Activated T-helper 9 cell treated with anti-CD3 and anti-CD28 coated beads, Interleukin-2, amount 50 U/mL, for 16 hours (primary cell): ENCODE measurements around the gene ME1.
"Not testable (repeated sequence)": the region's sequence is repeated elsewhere in the genome, so short reads cannot be mapped to it uniquely, and the experiment has no call there.

ENCODE experiments used
- DNase-seq: peaks from one replicate; pipeline ENCODE4 v3.0.0-alpha.2; 2020; ENCODE audit warnings: low read depth

The ME1 gene

DNA sequence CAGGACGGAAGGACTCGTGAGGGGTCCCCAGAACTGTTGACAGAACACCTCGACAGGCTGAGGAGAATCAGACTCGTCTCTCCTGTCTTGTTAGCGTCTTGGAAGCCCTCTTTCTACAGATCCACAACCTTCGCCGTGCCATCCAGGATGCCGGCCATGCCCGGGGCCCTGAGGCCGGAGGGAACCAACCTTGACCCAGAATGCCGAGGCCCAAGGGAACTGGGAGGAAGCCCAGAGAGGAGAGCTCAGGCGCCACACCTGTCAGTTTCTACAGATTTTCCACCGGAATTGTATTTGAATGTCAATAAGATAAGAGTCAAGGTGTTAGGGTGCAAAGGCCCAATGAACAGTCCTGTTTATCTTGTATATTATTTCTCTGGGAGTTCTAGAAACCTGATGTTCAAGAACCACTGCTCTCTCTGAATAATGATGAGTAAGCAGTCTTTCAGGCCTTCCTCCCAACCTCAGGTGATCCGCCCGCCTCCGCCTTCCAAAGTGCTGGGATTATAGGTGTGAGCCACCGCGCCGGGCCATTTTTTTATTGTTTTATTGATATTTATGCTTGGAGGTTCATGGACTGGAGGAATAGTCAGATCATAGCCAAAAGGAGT lies 799 bp upstream of the ME1 start:
- no peak for DNase-seq

DNA sequence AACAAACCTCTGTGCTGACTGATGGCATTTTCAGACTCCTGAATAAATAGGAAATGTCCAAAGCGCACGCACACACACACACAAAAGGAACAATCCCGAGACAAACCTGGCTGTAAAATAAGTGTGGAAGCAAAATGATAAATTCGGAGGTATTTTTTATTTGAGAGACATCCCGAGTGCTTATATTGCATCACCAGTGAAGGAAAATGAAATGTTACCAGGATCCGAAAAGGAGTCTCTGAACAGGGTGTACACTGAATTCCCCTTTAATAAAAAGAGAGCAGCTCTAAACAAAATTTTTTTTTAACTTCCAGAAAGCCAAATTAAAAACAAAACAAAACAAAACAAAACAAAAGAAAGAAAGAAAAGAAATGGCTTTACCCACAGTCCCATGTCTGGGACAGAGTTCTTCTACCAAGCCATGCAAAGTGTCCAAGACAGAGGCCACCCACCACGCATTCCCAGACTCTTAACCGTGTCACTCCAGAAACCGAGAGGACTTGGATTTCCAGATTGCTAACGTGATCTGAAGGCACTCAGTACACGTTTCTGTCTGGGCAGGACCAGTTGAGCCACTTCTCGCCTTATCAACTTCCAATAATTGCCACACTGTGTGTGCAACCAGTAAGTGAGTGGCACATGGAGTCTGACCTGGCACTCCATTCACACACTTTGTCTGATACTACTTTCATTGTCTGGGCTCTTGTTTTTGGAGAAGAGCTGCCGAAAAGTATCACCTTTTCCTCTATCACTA lies 817 bp downstream of the ME1 start:
- DNase-seq, result no peak

DNA sequence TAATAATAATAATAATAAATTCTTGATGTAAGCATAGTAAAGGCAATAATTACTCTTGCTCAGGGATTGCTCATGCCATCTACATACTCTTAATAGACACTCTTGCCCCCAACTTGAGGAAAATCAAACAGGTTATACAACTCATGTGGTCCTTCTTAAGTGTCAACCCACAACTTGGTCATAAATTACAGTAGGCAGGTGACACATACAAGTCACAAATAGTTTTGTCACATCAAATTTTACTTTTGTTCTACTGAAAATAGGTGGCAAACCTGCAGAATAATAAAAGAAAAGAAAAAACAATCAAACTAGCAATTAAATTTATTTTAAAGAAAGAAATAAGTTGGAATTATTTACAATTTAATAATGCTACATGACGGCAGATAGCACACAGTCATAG lies 1.6 kb downstream of the ME1 start:
- no peak for DNase-seq

DNA sequence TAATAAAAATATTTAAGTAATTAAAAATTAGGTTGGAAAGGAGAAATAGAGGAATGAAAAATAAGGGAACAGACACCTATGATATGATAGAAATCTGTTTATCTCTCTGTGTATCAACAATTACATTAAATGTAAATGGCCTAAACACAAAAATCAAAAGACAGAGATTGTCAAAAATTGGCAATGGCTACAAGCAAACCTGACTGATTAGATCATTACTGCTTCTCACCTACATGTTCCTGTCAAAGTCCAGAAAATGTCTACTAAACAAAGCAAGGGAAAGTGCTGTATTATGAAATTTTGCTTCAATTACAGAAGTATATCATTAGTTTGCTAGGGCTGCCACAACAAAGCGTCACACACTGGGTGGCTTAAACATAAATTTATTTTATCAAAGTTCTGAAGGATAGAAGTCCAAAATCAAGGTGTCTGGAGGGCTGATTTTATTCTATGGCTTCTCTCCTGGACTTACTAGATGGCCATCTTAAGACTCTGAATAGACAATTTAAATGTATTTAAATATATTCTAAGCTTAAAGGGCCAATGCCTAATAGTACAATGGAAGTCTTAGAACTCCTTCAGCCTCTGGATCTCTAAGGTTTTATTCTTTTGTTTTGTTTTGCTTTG lies 6.3 kb downstream of the ME1 start:
- DNase-seq, result no peak

DNA sequence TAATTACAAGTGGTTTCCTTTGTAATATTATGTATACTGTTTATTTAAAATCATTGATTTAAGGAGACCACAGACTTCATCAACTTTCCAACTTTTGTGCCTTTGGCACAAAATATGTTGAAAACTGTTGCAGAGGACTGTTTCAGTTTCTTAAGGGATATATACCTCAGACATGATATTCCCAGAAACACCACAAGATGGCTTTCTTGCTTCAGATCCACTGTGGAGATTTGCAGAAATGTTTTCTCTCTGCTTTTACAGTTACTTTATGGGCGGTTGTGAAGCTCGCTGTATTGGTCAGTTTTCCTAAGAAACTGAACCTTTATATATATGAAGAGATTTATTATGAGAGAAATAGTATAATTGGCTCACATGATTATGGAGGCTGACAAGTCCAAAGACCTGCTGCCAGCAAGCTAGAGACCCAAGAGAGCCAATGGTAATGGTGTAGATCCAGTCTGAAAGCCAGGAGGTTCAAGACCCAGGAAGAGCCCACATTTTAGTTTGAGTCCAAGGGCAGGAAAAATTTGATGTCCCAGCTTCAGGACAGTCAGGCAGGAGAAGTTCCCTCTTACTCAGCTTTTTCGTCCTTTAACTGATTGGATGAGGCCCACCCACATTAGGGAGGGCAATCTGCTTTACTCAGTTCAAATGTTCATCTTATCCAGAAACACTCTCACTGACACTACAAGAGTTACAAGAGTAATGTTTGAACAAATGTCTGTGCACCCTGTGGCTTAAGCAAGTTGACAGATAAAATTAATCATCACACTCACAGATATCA lies 12.8 kb downstream of the ME1 start:
- DNase-seq, result no peak

DNA sequence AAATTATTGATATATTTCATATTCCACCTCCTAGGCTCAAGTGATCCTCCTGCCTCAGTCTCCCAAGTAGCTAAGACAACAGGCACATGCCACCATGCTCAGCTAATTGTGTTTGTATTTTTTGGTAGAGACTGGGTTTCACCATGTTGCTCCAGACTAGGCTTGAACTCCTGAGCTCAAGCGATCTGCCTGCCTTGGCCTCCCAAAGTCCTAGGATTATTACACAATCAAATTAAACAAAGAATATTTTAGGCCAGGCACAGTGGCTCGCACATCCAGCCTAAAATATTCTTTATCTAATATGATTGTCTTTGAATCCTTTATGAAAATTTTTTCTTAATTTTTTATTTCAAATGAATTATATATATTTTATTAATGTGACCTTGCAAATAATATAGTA lies 17.8 kb downstream of the ME1 start:
- no peak for DNase-seq

DNA sequence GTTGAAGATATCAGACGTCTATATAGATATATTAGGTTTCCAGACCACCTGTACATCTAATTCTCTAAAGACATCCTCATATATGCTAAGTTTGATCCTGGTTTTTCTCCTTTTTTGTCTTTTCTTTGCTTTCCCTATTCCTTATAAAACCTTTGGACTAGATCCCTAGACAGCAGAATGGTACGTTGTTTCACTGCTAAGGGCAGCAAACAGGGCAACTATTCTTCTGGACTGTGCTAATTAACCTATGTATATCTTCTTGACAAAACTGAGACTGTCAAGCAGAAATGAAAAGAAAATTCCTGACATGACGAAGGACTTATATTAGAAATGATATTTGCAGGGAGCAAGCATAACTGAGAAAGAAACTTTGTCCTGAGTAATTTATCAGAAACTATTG lies 19.1 kb downstream of the ME1 start:
- no peak for DNase-seq

DNA sequence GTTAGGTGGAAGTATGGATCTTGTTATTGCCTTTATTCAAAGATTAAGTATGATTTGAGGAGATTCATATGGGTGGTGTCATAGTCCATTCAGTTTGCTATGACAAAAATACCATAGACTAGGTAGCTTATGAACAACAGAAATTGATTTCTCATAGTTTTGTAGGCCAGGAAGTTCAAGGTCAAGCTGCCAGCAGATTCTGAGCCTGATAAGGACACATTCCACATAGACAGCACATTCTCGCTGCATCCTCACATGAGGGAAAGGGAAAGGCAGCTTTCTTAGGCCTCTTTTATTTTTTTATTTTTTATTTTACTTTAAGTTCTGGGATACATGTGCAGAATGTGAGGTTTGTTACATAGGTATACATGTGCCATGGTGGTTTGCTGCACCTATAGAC lies 27.7 kb downstream of the ME1 start:
- no peak for DNase-seq

DNA sequence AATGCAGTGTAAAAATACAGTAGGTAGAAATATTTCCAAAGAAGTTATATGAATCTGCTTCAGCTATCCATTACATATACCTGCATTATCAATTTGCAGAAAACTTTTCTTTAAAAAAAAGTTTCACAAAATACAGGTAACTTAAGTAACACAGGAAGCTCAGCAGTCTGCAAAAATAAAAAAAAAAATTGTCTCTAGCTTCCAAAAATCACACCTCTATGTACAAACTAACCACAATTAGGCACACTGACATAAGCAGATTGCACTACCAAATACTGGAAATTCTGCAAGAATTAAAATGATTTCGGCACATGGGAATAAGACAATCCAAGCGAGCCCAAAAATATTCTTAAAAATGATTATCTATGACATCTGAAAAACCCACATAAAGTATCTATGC lies 41.2 kb downstream of the ME1 start:
- DNase-seq, result no peak

DNA sequence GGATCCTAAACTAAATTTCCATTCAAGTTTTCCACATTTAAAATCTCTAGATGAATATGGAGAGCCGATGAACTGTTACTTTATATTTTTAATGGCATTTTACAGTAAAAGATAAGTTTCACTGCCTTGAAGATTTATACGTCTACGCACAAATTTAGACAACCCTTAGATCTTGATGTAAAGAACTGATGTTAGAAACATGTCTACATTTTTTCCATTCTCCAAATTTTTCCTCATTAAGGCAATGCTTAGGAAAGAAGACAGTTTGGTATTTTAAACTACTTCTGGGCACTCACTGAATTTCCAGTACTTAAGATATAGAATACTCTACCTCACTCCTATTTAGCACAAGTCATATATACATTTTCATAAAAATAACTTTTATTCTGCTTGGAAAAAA lies 45.4 kb downstream of the ME1 start:
- no peak for DNase-seq

DNA sequence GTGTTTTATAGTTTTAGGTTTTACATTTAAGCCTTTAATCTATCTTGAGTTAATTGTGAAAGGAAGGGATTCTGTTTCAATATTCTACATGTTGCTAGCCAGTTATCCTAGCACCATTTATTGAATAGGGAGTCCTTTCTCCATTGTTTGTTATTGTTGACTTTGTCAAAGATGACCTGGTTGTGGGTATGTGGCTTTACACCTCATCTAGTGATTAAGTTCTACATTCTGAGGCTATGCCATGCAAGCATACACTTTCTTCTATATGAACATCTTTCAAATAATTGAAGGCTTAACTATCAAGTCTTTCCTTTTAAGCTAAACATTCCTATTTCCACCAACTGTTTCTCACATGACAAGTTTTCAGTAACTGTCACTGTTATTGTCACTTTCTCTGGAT lies 46.1 kb downstream of the ME1 start:
- no peak for DNase-seq

DNA sequence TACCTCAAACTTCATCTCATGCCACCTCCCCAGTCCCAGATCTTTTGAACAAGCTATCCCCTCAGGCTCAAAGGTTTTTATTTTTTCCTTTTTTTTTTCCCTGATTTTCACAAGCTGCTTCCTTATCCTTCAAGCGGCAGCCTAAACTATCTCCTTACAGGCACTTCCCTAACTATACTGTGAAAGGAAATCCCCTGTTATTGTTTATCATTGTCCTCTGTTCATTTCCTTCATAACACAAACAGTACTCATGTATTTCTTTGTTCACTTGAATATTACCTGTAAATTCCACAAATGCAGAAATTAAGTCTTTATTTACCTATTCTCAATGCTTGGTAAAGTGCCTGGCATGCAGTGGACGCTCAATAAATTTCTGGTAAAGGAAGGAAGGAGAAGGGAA lies 48.9 kb downstream of the ME1 start:
- DNase-seq, result no peak

DNA sequence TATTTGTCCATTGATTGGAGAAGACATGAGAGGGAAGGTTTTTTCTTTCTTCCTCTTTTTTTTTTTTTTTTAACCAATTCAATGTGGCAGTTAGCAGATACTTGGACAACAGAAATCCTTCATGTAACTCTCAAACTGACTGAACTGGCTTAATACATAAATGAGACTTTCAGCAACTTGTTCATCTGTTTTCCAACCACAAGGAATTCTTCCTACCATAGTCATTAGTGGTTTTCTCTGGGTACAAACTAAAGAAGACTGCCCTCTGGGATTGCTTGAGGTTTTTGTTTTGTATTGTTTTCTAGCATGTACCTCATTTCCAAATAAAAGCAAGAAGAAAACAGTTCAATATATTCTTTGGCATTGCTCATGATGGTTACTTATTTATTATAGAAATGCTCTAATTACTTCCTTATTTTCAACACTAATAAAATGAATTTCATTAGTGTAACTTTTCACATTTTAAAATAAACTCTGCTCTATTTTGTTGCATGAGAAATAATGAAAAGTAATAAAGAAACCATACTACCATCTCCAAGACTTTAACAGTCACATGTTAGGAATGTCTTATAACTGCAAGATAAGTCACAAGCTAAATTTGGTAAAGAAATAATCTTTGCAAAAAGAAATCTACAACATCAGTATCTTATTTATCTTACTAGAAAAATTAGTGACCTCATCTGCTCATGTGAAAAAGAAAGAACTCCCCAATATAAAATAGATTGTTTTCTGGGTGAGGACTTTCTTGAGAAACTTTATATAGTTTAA lies 52.0 kb downstream of the ME1 start:
- no peak for DNase-seq

DNA sequence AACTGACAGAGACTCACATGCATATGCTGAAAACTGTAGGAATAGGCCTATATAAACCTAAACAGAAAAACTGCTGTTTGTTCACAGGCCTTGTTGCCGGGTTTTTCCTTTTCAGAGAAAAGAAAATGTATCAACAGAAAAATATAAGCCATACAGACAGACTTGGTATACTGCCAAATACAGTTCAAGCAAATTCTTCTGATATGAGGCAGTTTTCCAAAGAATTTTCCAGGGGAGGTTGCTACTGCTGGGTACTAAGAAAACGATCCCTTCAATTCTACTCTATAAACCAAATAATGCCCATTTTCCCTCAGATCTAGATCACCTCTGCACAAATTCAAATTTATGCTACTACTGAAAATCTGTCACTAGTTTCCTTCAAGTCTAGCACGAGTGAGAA lies 59.4 kb downstream of the ME1 start:
- no peak for DNase-seq

DNA sequence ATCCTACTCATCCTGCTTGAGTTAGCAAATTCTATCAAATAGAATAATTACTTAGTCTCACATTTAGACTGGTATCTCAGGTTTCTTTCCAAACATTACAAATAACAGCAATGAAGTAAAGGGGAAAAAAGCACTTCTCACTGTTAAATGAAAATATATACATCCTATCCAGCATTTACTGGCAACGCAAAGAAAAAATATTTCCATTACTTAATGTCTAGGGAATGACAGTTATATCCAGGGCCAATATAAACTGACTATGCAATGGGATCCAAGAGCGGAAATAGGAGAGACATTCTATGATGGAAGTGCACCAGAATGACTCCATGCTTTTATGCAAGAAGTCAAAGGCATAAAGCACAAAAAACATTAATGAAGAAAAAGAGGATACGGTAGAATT lies 60.3 kb downstream of the ME1 start:
- no peak for DNase-seq

DNA sequence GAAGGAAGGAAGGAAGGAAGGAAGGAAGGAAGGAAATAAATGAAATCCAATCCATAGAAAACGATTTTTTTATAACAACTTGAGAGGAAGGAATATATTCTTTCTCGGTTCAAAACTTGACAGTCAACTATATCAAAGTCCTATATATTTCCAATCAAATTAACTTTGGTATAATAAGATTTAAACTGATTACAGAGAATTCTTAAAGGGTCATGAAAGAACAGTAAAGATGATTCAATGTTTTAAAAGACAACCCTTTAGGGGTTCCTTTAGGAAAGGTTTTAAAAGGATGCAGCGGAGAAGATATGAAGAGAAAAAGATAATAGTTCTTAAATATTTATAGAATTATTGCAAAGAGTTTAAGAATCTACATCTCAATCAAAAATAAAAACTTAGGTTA lies 61.2 kb downstream of the ME1 start:
- no peak for DNase-seq

DNA sequence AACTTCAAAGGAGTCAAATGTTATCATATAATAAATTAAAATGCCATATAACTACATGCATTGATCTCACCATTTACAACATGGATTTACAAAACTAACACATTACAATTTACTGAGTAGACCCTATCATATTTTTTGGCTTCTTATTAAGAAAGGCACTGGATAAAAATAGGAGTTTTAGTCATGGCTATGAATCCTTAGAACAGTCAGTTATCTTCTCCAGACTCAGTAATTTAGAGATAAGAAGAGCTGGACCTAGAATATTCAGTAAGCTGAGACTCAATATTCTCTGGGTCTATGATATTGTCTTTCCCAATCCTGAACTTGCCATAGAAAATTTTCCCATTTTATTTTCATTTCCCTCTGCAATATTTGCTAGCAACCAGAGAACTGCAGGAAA lies 62.3 kb downstream of the ME1 start:
- no peak for DNase-seq

DNA sequence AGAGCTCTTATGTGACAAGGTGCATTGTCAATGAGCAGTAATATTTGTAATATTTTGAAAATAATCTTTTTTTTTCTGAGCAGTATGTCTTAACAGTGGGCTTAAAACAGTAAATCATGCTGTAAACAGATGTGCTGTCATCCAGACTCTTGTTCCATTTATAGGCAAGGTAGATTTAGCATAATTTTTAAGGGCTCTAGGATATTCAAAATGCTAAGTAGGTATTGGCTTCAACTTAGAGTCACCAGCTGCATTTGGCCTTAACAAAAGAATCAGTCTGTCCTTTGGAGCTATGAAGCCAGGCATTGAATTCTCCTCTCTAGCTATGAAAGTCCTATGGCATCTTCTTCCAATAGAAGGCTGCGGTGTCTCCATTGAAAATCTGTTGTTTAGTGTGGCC lies 63.7 kb downstream of the ME1 start:
- no peak for DNase-seq

DNA sequence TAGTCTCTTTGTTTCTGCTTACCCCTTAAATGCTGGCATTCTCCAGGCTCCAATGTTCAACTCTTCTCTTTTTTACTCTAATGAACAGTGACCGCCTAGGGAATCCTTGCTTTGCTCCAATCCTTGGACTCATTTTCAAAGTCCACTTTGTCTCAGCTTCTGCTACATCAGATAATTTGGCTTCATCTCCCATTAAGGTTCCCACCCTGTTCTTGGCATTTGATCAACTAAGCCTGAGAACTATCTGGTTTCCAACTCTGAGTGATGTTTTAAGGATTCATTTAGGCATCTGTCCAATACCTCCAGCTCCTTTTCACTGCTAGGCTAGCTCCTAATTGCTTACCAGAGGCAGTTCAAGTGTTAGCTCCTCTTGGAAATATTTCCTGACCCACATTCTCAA lies 64.9 kb downstream of the ME1 start:
- DNase-seq, result no peak

DNA sequence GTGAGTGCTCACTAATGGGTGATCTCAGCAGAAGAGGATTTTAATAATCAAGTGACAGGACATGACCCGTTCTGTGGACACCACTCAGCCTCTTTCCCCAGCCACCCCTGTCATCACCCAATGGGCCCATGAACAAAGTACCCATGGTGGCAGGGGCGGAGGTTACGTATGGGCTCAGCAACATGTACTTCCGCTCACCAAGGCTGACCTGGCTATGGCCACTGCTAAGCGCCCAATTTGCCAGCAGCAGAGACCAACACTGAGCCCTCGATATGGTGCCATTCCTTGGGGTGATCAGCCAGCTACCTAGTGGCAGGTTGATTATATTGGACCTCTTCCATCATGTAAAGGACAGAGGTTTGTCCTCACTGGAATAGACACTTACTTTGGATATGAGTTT lies 68.5 kb downstream of the ME1 start:
- not testable (repeated sequence) for DNase-seq

DNA sequence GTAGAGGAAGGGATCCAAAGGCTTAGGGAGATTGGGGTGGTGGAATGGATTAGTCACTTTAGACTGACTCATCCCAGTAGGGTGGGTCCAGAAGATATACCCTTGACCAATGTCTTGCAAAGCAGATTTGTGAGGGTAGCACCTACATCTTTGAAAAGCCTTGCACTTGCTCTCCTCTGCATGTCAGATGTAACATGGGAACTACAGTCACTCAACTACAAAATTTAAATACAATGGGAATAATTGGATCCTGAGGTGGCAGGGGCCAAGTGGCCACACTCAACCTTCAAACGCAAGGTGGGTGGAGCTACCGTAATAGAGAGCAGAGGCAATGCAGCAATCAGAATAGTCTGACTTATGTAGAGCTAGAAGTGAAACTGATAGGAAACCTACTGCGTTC lies 71.2 kb downstream of the ME1 start:
- no peak for DNase-seq

DNA sequence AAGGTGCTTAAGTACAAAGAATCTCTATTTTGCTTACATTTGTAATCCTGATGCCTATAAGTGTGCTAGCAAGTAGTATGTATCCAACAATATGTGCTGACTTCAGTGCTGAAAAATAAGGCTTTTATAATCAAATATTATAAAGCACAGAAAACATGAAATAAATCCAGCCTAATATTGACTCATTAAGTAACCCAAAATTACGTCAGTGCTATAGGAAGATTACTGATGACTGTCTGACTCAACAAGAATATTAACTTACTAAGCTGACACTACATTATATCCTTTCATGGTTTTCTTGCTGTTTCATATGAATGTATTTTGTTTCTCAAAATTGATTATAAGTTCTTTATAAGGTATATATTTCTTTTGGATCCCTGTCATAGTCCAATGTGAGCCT lies 76.1 kb downstream of the ME1 start:
- no peak for DNase-seq
